ENCODE data around the gene PHF3.

DNA sequence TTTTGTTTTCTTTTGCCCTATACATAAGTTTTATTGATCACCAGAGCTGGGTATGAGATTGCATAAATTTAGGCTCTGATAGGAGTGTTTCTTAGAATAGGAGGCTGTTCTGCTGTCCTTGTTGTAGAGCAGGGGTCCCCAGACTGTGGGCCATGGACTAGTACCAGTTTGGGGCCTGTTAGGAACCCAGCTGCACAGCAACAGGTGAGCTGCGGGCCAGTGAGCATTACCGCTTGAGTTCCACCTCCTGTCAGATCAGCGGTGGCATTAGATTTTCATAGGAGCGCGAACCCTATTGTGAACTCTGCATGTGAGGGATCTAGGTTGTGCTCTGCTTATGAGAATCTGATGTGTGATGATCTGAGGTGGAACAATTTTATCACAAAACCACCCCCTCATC is 26.2 kb downstream of the PHF3 start:
- TF ChIP-seq, protein P1, sequence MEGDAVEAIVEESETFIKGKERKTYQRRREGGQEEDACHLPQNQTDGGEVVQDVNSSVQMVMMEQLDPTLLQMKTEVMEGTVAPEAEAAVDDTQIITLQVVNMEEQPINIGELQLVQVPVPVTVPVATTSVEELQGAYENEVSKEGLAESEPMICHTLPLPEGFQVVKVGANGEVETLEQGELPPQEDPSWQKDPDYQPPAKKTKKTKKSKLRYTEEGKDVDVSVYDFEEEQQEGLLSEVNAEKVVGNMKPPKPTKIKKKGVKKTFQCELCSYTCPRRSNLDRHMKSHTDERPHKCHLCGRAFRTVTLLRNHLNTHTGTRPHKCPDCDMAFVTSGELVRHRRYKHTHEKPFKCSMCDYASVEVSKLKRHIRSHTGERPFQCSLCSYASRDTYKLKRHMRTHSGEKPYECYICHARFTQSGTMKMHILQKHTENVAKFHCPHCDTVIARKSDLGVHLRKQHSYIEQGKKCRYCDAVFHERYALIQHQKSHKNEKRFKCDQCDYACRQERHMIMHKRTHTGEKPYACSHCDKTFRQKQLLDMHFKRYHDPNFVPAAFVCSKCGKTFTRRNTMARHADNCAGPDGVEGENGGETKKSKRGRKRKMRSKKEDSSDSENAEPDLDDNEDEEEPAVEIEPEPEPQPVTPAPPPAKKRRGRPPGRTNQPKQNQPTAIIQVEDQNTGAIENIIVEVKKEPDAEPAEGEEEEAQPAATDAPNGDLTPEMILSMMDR (IDR thresholded peaks at IDR 0.05; ENCODE audit: low read depth, low read length), result no peak
- TF ChIP-seq POLR2A (IDR thresholded peaks at IDR 0.05; ENCODE audit: extremely low read depth, insufficient read length), result no peak
